Smooth muscle cell (in vitro differentiated cells): ENCODE data around the gene GSTT4. TPM values are rescaled to one million over a fixed set of nuclear protein-coding genes. Genes with fewer than 3 reads are reported as not detected.
"Not testable (repeated sequence)": the region's sequence is repeated elsewhere in the genome, so short reads cannot be mapped to it uniquely, and the experiment has no call there.

Experiments used
- DNase-seq: peaks from one replicate; lab custom pipeline; 2025; ENCODE audit not compliant: unreplicated experiment; lab: John Stamatoyannopoulos, UW
- H2AFZ ChIP-seq: fragments of 200-600 bp; sonication (generic); 2 replicates; pipeline ENCODE4 v1.6.0; 2016; ENCODE audit warnings: antibody characterized with exemption, low read depth, mild to moderate bottlenecking
- H3F3A ChIP-seq: fragments of 200-600 bp; sonication (generic); 2 replicates; pipeline ENCODE4 v1.6.0; 2017; ENCODE audit warnings: antibody characterized with exemption, low read depth
- H3K27ac ChIP-seq: fragments of 200-600 bp; sonication (generic); 2 replicates; pipeline ENCODE4 v1.5.1; 2016; ENCODE audit warnings: low read depth, mild to moderate bottlenecking
- H3K27me3 ChIP-seq: fragments of 200-600 bp; sonication (generic); 2 replicates; pipeline ENCODE4 v1.6.1; 2016; ENCODE audit warnings: low read depth, mild to moderate bottlenecking
- H3K36me3 ChIP-seq: fragments of 200-600 bp; sonication (generic); 2 replicates; pipeline ENCODE4 v1.5.1; 2016; ENCODE audit warnings: low read depth
- H3K4me1 ChIP-seq: fragments of 200-600 bp; sonication (generic); 2 replicates; pipeline ENCODE4 v1.5.1; 2016; ENCODE audit warnings: low read depth
- H3K4me2 ChIP-seq: fragments of 200-600 bp; sonication (generic); 2 replicates; pipeline ENCODE4 v1.6.0; 2016; ENCODE audit warnings: mild to moderate bottlenecking
- H3K4me3 ChIP-seq: fragments of 200-600 bp; sonication (generic); 2 replicates; pipeline ENCODE4 v1.5.1; 2016; ENCODE audit warnings: mild to moderate bottlenecking
- H3K79me2 ChIP-seq: fragments of 200-600 bp; sonication (generic); 2 replicates; pipeline ENCODE4 v1.6.0; 2016; ENCODE audit warnings: low read depth, mild to moderate bottlenecking
- H3K9ac ChIP-seq: fragments of 200-600 bp; sonication (generic); 2 replicates; pipeline ENCODE4 v1.6.0; 2016; ENCODE audit warnings: low read depth
- H3K9me3 ChIP-seq: fragments of 200-600 bp; sonication (generic); replicated peaks from 2 replicates; pipeline ENCODE4 v1.5.1; 2016; ENCODE audit warnings: low read depth
- H4K20me1 ChIP-seq: fragments of 200-600 bp; sonication (generic); 2 replicates; pipeline ENCODE4 v1.6.0; 2016; ENCODE audit warnings: low read depth
- CTCF ChIP-seq: fragments of 200-600 bp; sonication (generic); IDR thresholded peaks from 2 replicates; pipeline ENCODE4 v1.5.1; 2017; ENCODE audit warnings: borderline replicate concordance, mild to moderate bottlenecking, antibody characterized with exemption; ENCODE audit not compliant: insufficient read depth, poor library complexity, severe bottlenecking
- WGBS: methylation state at CpG from one replicate; pipeline ENCODE4 v1.1.7; 2016; ENCODE audit warnings: low lambda C conversion rate; 5-methylcytosine and 5-hydroxymethylcytosine counted together
- polyA plus RNA-seq: library from polyadenylated mRNA; unstranded; fragments of >200 nt; fragmentation: Nextera tagmentation; extraction: Ambion mirVana; gene quantifications from 2 replicates; pipeline ENCODE4 v1.2.1, GENCODE V29; 2016
- total RNA-seq: library from RNA; depleted of rRNA; stranded (reverse); fragments of >200 nt; gene quantifications from 2 replicates; pipeline ENCODE4 v1.2.3, GENCODE V29; 2014

GSTT4 gene
- total and polyA plus RNA-seq, 2 experiments from 2014 or later, result not detected

GRCh38 chr22:24002272-24002671 is 3.0 kb downstream of the GSTT4 start:
- Histone ChIP-seq H3K9ac (no peak overlapping the region), H3K36me3 (no peaks in the 10 kb centered on the region), H4K20me1 (no peaks in the 10 kb centered on the region), H3K27ac (no peak overlapping the region), H3F3A (no peaks in the 10 kb centered on the region), H3K27me3 (no peaks in the 10 kb centered on the region), H3K4me2 (no peak overlapping the region), H3K79me2 (no peaks in the 10 kb centered on the region), H3K4me1 (no peaks in the 10 kb centered on the region), H3K9me3 (no peaks in the 10 kb centered on the region), H2AFZ (no peak overlapping the region), H3K4me3 (no peak overlapping the region)
- no peak for DNase-seq
- WGBS, result 97% methylated on average over 10 of the region's 10 CpGs
- TF ChIP-seq CTCF, result no peak

- no peak for TF ChIP-seq CTCF
- WGBS, result 81% methylated on average over 9 of the region's 9 CpGs
These were observed 3.9 kb downstream of the GSTT4 start for GRCh38 chr22:24001314-24001713.

GRCh38 chr22:23999779-24000178 is 5.5 kb downstream of the GSTT4 start:
- not testable (repeated sequence) for H3K79me2 ChIP-seq, H3K4me2 ChIP-seq, H3K9me3 ChIP-seq, H3K27ac ChIP-seq, H3K27me3 ChIP-seq, H3F3A ChIP-seq, H2AFZ ChIP-seq, H3K4me1 ChIP-seq, H3K9ac ChIP-seq, H3K36me3 ChIP-seq, DNase-seq, H3K4me3 ChIP-seq, H4K20me1 ChIP-seq
- WGBS, result 89% methylated on average over 7 of the region's 7 CpGs

More at GRCh38 chr22:24001314-24001713, 3.9 kb downstream of the GSTT4 start:
- Histone ChIP-seq H3K4me2 (no peak overlapping the region), H3K36me3 (no peaks in the 10 kb centered on the region), H3F3A (no peaks in the 10 kb centered on the region), H3K27ac (no peak overlapping the region), H3K9me3 (no peaks in the 10 kb centered on the region), H3K4me3 (no peak overlapping the region), H3K4me1 (no peaks in the 10 kb centered on the region), H2AFZ (no peak overlapping the region), H3K79me2 (no peaks in the 10 kb centered on the region), H3K9ac (no peak overlapping the region), H3K27me3 (no peaks in the 10 kb centered on the region), H4K20me1 (no peaks in the 10 kb centered on the region)
- DNase-seq, result no peak

- H3K9ac ChIP-seq, result no peak overlapping the region
- WGBS, result 98% methylated on average over 3 of the region's 3 CpGs
- no peak overlapping the region for H3K27ac ChIP-seq
- H3K36me3 ChIP-seq, result no peaks in the 10 kb centered on the region
- H3K4me2 ChIP-seq, result no peak overlapping the region
- H2AFZ ChIP-seq, result no peak overlapping the region
- H3K79me2 ChIP-seq, result no peaks in the 10 kb centered on the region
- no peaks in the 10 kb centered on the region for H3K9me3 ChIP-seq
- H4K20me1 ChIP-seq, result no peaks in the 10 kb centered on the region
- no peak overlapping the region for H3K4me3 ChIP-seq
- H3K4me1 ChIP-seq, result no peaks in the 10 kb centered on the region
- no peak for DNase-seq
- H3F3A ChIP-seq, result no peaks in the 10 kb centered on the region
- H3K27me3 ChIP-seq, result no peaks in the 10 kb centered on the region
- TF ChIP-seq CTCF, result no peak
These were observed 8.2 kb downstream of the GSTT4 start for GRCh38 chr22:23997092-23997491.

- not testable (repeated sequence) for H2AFZ ChIP-seq, H3K4me3 ChIP-seq, H3K36me3 ChIP-seq, H3K4me2 ChIP-seq, H3K27ac ChIP-seq, H3K9ac ChIP-seq, H3F3A ChIP-seq, H4K20me1 ChIP-seq, H3K4me1 ChIP-seq, H3K27me3 ChIP-seq, DNase-seq, H3K9me3 ChIP-seq, H3K79me2 ChIP-seq
- WGBS, result 69% methylated on average over 4 of the region's 4 CpGs
These were observed 11.6 kb downstream of the GSTT4 start for GRCh38 chr22:23993581-23994177.

GRCh38 chr22:23993080-23993479 is 12.2 kb downstream of the GSTT4 start:
- H3K27ac ChIP-seq, H3K4me1 ChIP-seq, H3K4me3 ChIP-seq, DNase-seq, H3K9me3 ChIP-seq, H3K36me3 ChIP-seq, H3K27me3 ChIP-seq, H3K4me2 ChIP-seq, H2AFZ ChIP-seq, H4K20me1 ChIP-seq, H3F3A ChIP-seq, H3K79me2 ChIP-seq, H3K9ac ChIP-seq: not testable (repeated sequence)
- WGBS, result 63% methylated on average over 2 of the region's 2 CpGs
